H9 (cell line): ENCODE data around the gene C16orf92. TPM values are rescaled to one million over a fixed set of nuclear protein-coding genes. Genes with fewer than 3 reads are reported as not detected.

ENCODE experiments used
- DNase-seq: peaks from one replicate; pipeline ENCODE4 v3.0.0-alpha.2; 2017
- H2AFZ ChIP-seq: one replicate; pipeline ENCODE4 v1.6.1; 2013; ENCODE audit warnings: mild to moderate bottlenecking, low read length, control low read depth, moderate library complexity
- H2AK5ac ChIP-seq: 2 replicates; pipeline ENCODE4 v1.6.1; 2013; ENCODE audit warnings: low read length, control low read depth, mixed read lengths; ENCODE audit not compliant: insufficient read length
- H2BK120ac ChIP-seq: one replicate; pipeline ENCODE4 v1.6.1; 2013; ENCODE audit warnings: low read depth, mild to moderate bottlenecking, low read length, control low read depth, inconsistent platforms; ENCODE audit not compliant: poor library complexity, severe bottlenecking
- H2BK12ac ChIP-seq: 2 replicates; pipeline ENCODE4 v1.6.1; 2013; ENCODE audit warnings: low read length, control low read depth, mixed read lengths, low read depth; ENCODE audit not compliant: insufficient read length
- H2BK15ac ChIP-seq: 2 replicates; pipeline ENCODE4 v1.6.1; 2013; ENCODE audit warnings: low read depth, low read length, control low read depth
- H2BK20ac ChIP-seq: one replicate; pipeline ENCODE4 v1.6.1; 2013; ENCODE audit warnings: low read depth, mild to moderate bottlenecking, low read length, control low read depth, inconsistent platforms; ENCODE audit not compliant: poor library complexity, severe bottlenecking
- H2BK5ac ChIP-seq: 2 replicates; pipeline ENCODE4 v1.6.1; 2013; ENCODE audit warnings: low read length, control low read depth, mixed read lengths; ENCODE audit not compliant: insufficient read length
- H3K14ac ChIP-seq: 2 replicates; pipeline ENCODE4 v1.6.1; 2013; ENCODE audit warnings: low read length, control low read depth; ENCODE audit not compliant: insufficient read depth
- H3K18ac ChIP-seq: 2 replicates; pipeline ENCODE4 v1.6.1; 2013; ENCODE audit warnings: low read depth, mild to moderate bottlenecking, mixed read lengths, low read length, control low read depth; ENCODE audit not compliant: insufficient read length
- H3K23ac ChIP-seq: 2 replicates; pipeline ENCODE4 v1.6.1; 2013; ENCODE audit warnings: low read length, control low read depth, mixed read lengths, low read depth; ENCODE audit not compliant: insufficient read length
- H3K23me2 ChIP-seq: 2 replicates; pipeline ENCODE4 v1.6.1; 2013; ENCODE audit warnings: low read depth, mild to moderate bottlenecking, mixed read lengths, low read length, control low read depth; ENCODE audit not compliant: insufficient read length, poor library complexity, severe bottlenecking
- H3K27ac ChIP-seq: 2 replicates; pipeline ENCODE4 v1.5.1; 2013; ENCODE audit warnings: low read length, control low read depth, mixed read lengths, low read depth; ENCODE audit not compliant: insufficient read length
- H3K27me3 ChIP-seq: 2 replicates; pipeline ENCODE4 v1.6.1; 2013; ENCODE audit warnings: low read length, control low read depth, inconsistent platforms; ENCODE audit not compliant: insufficient read depth
- H3K4ac ChIP-seq: 2 replicates; pipeline ENCODE4 v1.6.1; 2013; ENCODE audit warnings: low read depth, mild to moderate bottlenecking, control low read depth, inconsistent platforms, low read length, moderate library complexity
- H3K4me1 ChIP-seq: 2 replicates; pipeline ENCODE4 v1.6.1; 2013; ENCODE audit warnings: low read length, control low read depth, inconsistent platforms; ENCODE audit not compliant: insufficient read depth
- H3K4me2 ChIP-seq: 2 replicates; pipeline ENCODE4 v1.6.1; 2013; ENCODE audit warnings: low read length, control low read depth, mixed read lengths; ENCODE audit not compliant: insufficient read length, insufficient read depth
- H3K56ac ChIP-seq: 2 replicates; pipeline ENCODE4 v1.6.1; 2013; ENCODE audit warnings: low read depth, mild to moderate bottlenecking, mixed read lengths, low read length, control low read depth; ENCODE audit not compliant: insufficient read length
- H3K79me1 ChIP-seq: 2 replicates; pipeline ENCODE4 v1.6.1; 2013; ENCODE audit warnings: low read depth, mild to moderate bottlenecking, moderate library complexity, low read length, control low read depth, inconsistent platforms; ENCODE audit not compliant: insufficient read depth, poor library complexity, severe bottlenecking
- H3K79me2 ChIP-seq: 2 replicates; pipeline ENCODE4 v1.6.1; 2013; ENCODE audit warnings: low read length, control low read depth, inconsistent platforms; ENCODE audit not compliant: insufficient read depth
- H3K9ac ChIP-seq: 2 replicates; pipeline ENCODE4 v1.6.1; 2013; ENCODE audit warnings: low read length, control low read depth, mixed read lengths; ENCODE audit not compliant: insufficient read length; ENCODE audit errors: extremely low read depth
- H3K9me3 ChIP-seq: one replicate; pipeline ENCODE4 v1.6.1; 2013; ENCODE audit warnings: low read depth, low read length, inconsistent platforms; ENCODE audit not compliant: control insufficient read depth
- H3T11ph ChIP-seq: one replicate; pipeline ENCODE4 v1.6.1; 2013; ENCODE audit warnings: mild to moderate bottlenecking, low read length, control low read depth, inconsistent platforms
- H4K20me1 ChIP-seq: one replicate; pipeline ENCODE4 v1.6.1; 2013; ENCODE audit not compliant: control insufficient read depth, insufficient read length, insufficient read depth
- H4K5ac ChIP-seq: 2 replicates; pipeline ENCODE4 v1.6.1; 2013; ENCODE audit warnings: low read depth, mild to moderate bottlenecking, mixed read lengths, low read length, control low read depth; ENCODE audit not compliant: insufficient read length
- H4K8ac ChIP-seq: replicated peaks from 2 replicates; pipeline ENCODE4 v1.6.1; 2013; ENCODE audit warnings: low read length, control low read depth, mixed read lengths, low read depth; ENCODE audit not compliant: insufficient read length
- H4K91ac ChIP-seq: 2 replicates; pipeline ENCODE4 v1.6.1; 2013; ENCODE audit warnings: low read depth, mild to moderate bottlenecking, moderate library complexity, mixed read lengths, low read length, control low read depth; ENCODE audit not compliant: insufficient read length
- H3K27ac Mint-ChIP-seq, 3 experiments: 2 replicates in 2 of 3; 3 replicates in 1 of 3; pipeline ENCODE4 v1.8.0; 2020 to 2021; ENCODE audit warnings: mixed read lengths in 3 of 3, mild to moderate bottlenecking in 1 of 3, moderate library complexity in 1 of 3
- H3K27me3 Mint-ChIP-seq: 2 replicates; pipeline ENCODE4 v1.8.0; 2021; ENCODE audit warnings: low read depth, mild to moderate bottlenecking, moderate library complexity, mixed read lengths
- H3K36me3 Mint-ChIP-seq, 3 experiments: 2 replicates in 2 of 3; 3 replicates in 1 of 3; pipeline ENCODE4 v1.8.0; 2020 to 2021; ENCODE audit warnings: low read depth in 3 of 3, mixed read lengths in 3 of 3; ENCODE audit not compliant: insufficient read depth in 1 of 3
- H3K4me1 Mint-ChIP-seq, 2 experiments: 2 replicates each; pipeline ENCODE4 v1.8.0; 2020; ENCODE audit warnings: mixed read lengths in 2 of 2
- H3K4me3 Mint-ChIP-seq, 2 experiments: 2 replicates in 1 of 2; 3 replicates in 1 of 2; pipeline ENCODE4 v1.8.0; 2020 to 2021; ENCODE audit warnings: mild to moderate bottlenecking in 2 of 2, mixed read lengths in 2 of 2, moderate library complexity in 1 of 2
- H3K9me3 Mint-ChIP-seq, 2 experiments: 2 replicates in 1 of 2; 3 replicates in 1 of 2; pipeline ENCODE4 v1.8.0; 2020; ENCODE audit warnings: mild to moderate bottlenecking in 2 of 2, mixed read lengths in 2 of 2, moderate library complexity in 1 of 2
- WGBS: extraction: QIAGEN DNeasy Blood & Tissue Kit; methylation state at CpG from one replicate; pipeline ENCODE4 v1.1.7; 2013; ENCODE audit warnings: missing lambda C conversion rate, low lambda C conversion rate, mixed read lengths; ENCODE audit not compliant: insufficient read length; ENCODE audit errors: extremely low coverage; 5-methylcytosine and 5-hydroxymethylcytosine counted together
- total RNA-seq: library from RNA; stranded (reverse); gene quantifications from 2 replicates; pipeline ENCODE4 v1.2.1, GENCODE V29; 2021
- TF ChIP-seq, protein P1 (sequence below): fragments of 200-600 bp; sonication (generic); conservative IDR thresholded peaks from 3 replicates; pipeline ENCODE4 v1.8.0; 2021; ENCODE audit warnings: antibody characterized with exemption, mild to moderate bottlenecking

The C16orf92 gene
- total RNA-seq, 1 experiment from 2014 or later = not detected

GRCh38 chr16:30052671-30053372, 29.8 kb downstream of the C16orf92 start:
- Histone ChIP-seq H3K14ac (peak overlapping the region; percentile 82), H2BK120ac (no peak overlapping the region), H2AK5ac (no peak overlapping the region), H3K4ac (no peak overlapping the region), H3K27me3 (no peaks in the 10 kb centered on the region), H3K9ac (peak overlapping the region; percentile 60), H3K27ac (no peak overlapping the region), H3K4me2 (peak overlapping the region; percentile 79), H3K9me3 (no peaks in the 10 kb centered on the region), H2BK15ac (no peak overlapping the region), H2BK12ac (no peak overlapping the region), H3K56ac (no peak overlapping the region), H2AFZ (no peak overlapping the region), H4K8ac (no peak overlapping the region), H3K4me1 (no peaks in the 10 kb centered on the region), H4K5ac (no peak overlapping the region), H4K91ac (no peak overlapping the region), H3T11ph (no peak overlapping the region), H3K23me2 (peaks cover 9% of the 10 kb centered on the region), H3K18ac (peak overlapping the region; percentile 57), H3K23ac (no peak overlapping the region), H2BK20ac (no peak overlapping the region), H3K79me2 (no peaks in the 10 kb centered on the region), H2BK5ac (no peak overlapping the region), H3K79me1 (no peaks in the 10 kb centered on the region), H4K20me1 (no peaks in the 10 kb centered on the region)
- no CpG with 5 or more reads among the region's 58 CpGs for WGBS
- no peaks in the 10 kb centered on the region for H3K9me3 Mint-ChIP-seq
- no peaks in the 10 kb centered on the region for H3K36me3 Mint-ChIP-seq
- H3K4me1 Mint-ChIP-seq = peaks cover 13 to 20% of the 10 kb centered on the region in 2 experiments
- peak overlapping the region; percentile 79 to 86 for H3K4me3 Mint-ChIP-seq
- peaks cover 17% of the 10 kb centered on the region for H3K27me3 Mint-ChIP-seq
- DNase-seq = peak; percentile 90
- H3K27ac Mint-ChIP-seq = no peak overlapping the region; a peak in 1 of 7 replicates
- TF ChIP-seq, protein P1, sequence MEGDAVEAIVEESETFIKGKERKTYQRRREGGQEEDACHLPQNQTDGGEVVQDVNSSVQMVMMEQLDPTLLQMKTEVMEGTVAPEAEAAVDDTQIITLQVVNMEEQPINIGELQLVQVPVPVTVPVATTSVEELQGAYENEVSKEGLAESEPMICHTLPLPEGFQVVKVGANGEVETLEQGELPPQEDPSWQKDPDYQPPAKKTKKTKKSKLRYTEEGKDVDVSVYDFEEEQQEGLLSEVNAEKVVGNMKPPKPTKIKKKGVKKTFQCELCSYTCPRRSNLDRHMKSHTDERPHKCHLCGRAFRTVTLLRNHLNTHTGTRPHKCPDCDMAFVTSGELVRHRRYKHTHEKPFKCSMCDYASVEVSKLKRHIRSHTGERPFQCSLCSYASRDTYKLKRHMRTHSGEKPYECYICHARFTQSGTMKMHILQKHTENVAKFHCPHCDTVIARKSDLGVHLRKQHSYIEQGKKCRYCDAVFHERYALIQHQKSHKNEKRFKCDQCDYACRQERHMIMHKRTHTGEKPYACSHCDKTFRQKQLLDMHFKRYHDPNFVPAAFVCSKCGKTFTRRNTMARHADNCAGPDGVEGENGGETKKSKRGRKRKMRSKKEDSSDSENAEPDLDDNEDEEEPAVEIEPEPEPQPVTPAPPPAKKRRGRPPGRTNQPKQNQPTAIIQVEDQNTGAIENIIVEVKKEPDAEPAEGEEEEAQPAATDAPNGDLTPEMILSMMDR = no peak
